Hypothalamus (tissue), 51 donors: Measurements from ENCODE around the gene EFNA4.

ENCODE experiments used
- DNase-seq, 51 donors: peaks; one replicate each; lab custom pipeline; 2025; lab: John Stamatoyannopoulos, UW

EFNA4 gene

DNA sequence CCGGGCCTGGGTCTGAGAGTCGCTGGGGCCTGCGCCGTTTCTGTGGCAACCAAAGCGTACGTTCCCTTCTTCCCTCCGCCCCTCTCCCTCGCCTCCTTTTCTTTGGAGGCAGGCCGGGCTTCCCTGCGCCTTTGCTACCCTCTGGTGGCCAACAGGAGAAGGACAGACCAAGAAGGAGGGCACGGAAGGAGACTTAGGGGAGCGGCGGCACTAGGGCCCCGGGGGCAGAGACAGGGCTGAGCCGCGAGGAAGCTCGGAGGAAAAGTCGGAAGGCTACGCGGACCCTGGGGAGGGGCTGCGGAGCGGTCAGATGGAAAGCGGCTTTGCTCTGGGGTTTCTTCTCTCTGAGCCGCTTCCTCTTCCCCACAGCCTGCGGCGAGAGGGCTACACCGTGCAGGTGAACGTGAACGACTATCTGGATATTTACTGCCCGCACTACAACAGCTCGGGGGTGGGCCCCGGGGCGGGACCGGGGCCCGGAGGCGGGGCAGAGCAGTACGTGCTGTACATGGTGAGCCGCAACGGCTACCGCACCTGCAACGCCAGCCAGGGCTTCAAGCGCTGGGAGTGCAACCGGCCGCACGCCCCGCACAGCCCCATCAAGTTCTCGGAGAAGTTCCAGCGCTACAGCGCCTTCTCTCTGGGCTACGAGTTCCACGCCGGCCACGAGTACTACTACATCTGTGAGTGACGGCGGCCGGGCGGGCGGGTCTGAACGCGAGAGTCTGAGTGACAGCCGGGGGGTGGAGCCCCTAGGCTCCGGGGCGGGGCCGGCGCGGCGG is 21.4 kb downstream of the EFNA4 start:
- DNase-seq = peak; percentile 74 to 98 (median 91)

DNA sequence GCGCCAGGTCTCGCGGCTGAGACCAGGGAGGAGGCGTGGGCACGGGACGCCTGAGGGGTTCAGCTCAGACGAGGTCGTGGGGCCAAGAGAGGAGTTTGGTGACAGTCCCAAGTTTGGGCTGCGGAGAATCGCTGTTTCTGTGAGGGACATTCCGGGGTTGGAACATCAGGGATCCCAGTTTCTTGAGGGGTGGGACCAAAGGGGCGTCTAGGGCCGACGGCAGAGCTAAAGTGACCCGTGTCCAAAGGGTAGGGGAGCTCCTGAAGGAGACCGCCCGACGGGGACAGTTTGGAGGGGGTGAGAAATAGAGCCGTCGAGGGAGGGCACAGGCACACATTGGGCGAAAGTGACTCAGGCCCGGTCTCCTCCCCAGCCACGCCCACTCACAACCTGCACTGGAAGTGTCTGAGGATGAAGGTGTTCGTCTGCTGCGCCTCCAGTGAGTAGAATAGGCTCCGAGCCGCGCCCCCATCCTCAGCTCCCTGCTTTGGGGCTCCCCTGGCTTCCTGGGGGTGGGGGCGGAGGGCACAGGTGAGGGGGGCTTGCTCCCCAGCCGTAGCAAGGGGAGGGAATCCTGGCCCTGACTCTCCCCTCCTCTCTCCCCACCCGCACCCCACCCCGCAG is 22.1 kb downstream of the EFNA4 start:
- DNase-seq = peak in 4 of 51 donors; percentile 30 to 49 (median 47)

DNA sequence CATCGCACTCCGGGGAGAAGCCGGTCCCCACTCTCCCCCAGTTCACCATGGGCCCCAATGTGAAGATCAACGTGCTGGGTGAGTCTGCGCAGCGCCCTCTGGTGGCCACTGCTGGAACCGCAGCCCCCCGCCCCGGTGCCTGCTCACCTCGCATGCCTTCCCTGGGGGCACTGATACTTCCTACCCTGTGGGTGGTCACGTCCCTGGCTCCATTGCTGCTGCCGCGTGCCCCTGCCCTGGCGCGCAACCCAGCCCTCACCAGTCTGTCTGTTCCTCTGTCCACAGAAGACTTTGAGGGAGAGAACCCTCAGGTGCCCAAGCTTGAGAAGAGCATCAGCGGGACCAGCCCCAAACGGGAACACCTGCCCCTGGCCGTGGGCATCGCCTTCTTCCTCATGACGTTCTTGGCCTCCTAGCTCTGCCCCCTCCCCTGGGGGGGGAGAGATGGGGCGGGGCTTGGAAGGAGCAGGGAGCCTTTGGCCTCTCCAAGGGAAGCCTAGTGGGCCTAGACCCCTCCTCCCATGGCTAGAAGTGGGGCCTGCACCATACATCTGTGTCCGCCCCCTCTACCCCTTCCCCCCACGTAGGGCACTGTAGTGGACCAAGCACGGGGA is 22.7 kb downstream of the EFNA4 start:
- DNase-seq = peak in 39 of 51 donors; percentile 17 to 81 (median 46)

DNA sequence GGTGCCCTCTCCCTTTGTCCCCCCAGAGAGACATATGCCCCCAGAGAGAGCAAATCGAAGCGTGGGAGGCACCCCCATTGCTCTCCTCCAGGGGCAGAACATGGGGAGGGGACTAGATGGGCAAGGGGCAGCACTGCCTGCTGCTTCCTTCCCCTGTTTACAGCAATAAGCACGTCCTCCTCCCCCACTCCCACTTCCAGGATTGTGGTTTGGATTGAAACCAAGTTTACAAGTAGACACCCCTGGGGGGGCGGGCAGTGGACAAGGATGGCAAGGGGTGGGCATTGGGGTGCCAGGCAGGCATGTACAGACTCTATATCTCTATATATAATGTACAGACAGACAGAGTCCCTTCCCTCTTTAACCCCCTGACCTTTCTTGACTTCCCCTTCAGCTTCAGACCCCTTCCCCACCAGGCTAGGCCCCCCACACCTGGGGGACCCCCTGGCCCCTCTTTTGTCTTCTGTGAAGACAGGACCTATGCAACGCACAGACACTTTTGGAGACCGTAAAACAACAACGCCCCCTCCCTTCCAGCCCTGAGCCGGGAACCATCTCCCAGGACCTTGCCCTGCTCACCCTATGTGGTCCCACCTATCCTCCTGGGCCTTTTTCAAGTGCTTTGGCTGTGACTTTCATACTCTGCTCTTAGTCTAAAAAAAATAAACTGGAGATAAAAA is 23.5 kb downstream of the EFNA4 start:
- DNase-seq = no peak

DNA sequence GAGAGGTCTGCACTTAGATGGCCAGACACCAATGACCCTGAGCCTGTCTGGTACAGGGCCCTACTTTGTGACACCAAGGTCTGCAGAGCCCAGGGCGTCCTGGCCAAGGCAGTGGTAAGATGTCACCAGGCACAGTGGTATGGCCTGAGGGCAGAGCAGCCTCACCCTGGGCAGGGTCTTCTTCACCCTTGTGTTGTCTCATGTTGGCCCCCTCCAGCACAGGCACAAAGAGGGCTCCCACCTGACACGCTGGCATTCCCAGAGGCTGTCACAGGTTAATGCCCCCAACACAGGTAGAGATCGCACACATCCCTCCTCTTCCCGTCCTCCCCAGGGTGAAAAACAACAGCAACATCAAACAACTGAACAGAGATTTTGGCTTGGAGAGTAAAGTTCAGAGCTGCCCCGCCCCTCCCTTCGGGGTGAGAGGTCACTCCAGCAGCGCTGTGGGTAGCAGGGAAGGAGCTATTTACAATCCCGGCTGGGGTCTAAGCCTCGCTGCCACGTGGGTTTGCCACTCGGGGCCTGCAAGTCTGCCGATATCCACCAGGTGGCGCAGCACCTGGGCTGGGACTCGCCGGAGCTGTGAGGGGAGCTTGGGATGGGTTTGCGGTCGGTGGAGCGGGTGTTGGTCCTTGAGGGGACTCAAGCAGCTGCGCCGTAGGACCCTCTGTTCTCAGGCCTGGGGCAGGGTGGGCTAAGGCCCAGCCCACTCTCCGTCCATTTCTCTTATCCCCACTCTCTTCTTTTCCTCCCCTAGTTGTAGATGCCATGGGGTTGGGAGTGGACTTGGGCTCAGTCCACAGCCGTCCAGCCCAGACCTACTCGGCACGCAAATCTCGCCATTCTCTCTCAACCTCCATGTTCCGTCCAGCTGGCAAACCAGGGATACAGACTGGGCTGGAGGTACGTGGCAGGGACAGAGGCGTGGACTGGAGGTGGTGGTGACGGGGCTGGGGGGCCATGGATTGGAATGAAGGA is 27.8 kb downstream of the EFNA4 start:
- peak in 46 of 51 donors; percentile 19 to 83 (median 61) for DNase-seq

DNA sequence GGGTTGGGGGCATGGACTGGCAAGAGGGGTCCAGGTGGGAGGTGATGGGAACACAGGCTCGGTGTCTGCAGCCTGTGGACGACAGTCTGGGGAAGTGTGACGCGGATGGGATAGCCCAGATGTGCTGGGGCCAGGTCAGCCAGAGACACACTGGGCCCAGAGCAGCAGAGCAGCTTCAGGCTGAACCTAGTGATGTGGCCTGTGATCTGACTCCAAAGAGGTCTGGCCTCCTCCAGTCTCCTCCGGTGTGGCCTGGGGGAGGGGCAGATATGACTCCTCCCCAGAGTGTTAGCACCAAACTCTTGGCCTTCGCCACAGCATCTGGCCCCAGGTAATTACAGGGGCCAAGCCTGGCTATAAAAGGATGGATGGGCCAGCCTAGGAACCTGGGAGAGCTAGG is 28.6 kb downstream of the EFNA4 start:
- DNase-seq = no peak

DNA sequence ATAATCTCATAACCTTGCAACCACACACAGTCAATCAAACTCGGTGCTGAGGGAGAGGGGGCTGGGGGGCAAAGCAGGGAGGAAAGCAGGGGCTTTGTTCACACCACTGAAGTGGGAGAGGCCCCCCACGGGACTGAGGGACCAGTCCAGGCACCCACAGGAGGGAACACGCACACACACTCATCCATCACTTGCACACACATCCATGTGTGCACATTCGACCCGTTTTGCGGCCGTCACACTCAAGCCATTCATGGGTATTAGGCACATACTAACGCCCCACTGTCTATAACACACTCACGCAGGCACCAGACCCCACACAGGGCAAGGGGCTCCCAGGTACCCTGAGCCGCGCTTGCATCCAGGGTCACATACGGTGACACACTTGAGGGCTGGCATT is 29.1 kb downstream of the EFNA4 start:
- DNase-seq = no peak

DNA sequence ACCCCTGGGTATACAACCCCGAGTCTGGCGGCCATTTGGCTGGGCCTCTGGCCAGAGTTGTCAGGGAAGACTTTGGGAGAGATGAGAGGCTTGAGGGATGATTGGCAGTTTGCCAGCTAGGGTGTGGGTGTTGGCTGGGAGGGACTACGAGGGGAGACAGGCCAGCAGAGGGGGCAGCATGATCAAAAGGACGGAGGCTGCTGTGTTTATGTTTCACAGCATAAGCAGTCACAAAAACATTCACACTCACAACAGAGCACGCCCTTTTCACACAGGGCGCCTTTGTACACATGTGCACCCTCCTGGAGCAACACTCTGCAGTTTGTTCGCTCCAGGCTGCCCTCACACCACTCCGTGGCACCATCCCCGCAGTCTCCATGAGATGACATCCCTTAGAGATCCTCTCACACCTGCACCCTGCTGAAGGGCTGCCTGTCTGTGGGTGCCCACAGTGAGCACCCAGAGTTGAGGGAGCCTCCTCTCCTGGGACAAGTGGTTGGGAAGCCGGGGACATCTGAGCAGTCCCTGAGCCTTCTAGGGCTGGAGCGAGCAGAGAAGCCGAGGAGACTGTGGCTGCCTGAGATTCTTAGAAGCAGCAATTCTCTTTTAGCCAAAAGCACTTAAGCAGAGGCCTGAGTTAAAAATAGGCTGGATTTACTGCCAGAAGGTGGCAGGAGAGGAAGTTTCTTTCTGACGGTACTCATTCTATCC is 30.5 kb downstream of the EFNA4 start:
- DNase-seq = peak in 26 of 51 donors; percentile 16 to 79 (median 44)

DNA sequence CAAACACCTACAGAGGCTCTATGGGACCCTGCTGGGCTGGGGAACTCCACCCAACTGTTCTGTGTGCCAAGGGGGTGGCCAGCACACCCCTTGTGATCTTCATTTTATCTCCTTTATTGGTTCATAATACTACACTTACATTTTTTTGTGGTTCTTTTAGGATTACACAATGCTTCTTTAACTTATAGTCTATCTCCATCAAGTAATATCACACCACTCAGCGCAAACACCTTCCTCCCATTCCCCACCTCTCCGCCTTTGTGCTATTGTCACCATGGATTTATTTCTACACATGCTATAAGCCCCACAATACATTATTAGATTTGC is 31.0 kb downstream of the EFNA4 start:
- no peak for DNase-seq

DNA sequence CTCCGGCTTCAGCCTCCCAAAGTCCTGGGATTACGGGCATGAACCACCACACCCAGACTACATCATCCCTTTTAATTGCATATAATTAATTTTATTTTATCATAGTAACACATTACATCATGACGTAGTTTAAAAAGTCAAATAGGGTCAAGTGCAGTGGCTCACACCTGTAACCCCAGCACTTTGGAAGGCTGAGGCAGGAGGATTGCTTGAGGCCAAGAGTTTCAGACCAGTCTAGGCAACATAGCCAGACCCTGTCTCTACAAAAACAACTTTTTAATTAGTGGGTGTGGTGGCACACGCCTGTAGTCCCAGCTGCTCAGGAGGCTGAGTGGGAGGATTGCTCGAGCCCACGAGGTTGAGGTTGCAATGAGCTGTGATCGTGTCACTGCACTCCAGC is 35.8 kb downstream of the EFNA4 start:
- no peak for DNase-seq

DNA sequence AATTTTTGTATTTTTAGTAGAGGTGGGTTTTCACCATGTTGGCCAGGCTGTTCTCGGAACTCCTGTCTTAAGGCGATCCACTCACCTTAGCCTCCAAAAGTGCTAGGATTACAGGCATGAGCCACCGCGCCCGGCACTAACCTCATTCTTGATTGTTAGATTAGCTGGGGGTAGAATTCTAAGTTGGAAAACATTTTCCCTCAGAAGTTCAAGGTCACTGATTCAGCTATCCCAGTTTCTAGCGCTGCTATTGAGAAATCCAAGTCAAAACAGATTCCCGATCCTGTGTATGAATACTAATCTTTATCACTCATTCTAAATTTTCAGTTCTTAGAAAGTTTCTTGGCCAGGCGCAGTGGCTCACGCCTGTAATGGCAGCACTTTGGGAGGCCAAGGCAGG is 39.8 kb downstream of the EFNA4 start:
- DNase-seq = no peak

DNA sequence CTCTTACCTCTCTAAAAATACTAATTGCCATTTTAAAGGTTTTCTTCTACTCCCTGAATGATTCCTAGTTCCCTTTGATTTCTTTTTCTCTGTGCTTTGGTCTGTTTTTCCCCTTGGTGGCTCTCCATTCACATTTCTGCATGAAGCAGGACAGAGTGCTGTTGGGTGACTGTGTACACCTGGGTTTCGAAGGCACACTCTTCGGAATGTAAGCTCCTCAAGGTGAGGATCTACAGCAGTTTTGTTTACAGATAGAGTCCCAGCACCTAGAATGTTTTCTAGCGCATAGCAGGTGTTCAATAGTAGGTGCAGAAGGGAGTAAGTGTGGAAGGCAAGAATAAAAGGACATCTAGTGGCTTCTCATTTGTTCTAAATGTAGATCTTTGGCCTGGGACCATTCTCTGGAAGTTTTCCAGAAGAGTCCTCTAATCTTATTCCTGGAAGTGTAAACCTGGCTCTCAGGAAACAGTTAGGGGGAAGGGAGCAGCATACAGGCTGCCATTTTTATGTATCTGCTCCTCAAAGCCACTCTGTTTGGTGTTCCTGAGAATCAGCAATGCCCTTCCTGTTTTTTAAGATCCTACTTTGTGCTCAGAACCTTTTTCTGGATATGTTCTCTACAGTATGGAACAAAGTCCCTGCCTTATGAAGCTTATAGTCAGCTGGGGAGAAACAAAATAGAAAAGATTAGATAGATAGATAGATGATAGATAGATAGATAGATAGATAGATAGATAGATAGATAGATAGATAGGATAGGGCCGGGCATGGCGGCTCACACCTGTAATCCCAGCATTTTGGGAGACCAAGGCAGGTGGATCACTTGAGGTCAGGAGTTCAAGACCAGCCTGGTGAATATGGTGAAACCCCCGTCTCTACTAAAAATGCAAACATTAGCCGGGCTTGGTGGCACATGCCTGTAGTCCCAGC is 41.3 kb downstream of the EFNA4 start:
- DNase-seq = no peak

DNA sequence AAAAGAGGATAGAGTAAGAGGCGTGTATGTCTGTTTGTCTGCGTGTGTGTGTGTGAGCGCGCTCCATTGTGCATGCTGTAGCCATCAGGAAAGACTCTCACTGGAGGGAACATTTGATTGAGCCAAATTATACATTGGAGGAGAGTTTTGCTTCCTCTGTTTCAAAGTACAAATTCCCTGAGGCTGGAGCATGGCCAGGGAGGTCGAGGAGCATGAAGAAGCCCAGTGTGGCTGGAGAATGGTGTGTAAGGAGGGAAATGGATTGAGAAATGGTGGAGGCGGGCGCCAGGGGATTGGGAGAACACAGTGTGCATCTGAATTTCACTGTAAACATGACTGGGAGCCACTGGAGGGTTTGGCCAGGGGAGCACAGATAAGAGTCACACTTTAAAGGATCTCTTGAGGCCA is 42.1 kb downstream of the EFNA4 start:
- DNase-seq = no peak

DNA sequence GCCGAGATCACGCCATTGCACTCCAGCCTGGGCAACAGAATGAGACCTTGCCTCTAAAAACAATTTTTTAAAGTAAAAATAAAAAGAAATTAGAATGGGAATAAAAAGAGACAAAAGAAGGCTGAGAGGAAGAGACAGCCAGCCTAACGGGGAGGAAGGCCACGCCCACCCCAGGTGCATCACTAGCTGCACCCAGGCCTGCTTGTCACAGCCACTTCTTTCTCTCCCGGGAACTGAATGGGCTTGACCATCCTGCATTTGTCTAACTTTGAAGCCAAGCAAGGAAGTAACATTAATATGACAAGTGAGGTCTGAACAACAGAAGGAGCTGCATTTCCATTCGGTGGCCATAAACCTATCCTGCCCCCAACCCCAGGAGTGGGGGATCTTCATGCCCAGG is 43.3 kb downstream of the EFNA4 start:
- no peak for DNase-seq

DNA sequence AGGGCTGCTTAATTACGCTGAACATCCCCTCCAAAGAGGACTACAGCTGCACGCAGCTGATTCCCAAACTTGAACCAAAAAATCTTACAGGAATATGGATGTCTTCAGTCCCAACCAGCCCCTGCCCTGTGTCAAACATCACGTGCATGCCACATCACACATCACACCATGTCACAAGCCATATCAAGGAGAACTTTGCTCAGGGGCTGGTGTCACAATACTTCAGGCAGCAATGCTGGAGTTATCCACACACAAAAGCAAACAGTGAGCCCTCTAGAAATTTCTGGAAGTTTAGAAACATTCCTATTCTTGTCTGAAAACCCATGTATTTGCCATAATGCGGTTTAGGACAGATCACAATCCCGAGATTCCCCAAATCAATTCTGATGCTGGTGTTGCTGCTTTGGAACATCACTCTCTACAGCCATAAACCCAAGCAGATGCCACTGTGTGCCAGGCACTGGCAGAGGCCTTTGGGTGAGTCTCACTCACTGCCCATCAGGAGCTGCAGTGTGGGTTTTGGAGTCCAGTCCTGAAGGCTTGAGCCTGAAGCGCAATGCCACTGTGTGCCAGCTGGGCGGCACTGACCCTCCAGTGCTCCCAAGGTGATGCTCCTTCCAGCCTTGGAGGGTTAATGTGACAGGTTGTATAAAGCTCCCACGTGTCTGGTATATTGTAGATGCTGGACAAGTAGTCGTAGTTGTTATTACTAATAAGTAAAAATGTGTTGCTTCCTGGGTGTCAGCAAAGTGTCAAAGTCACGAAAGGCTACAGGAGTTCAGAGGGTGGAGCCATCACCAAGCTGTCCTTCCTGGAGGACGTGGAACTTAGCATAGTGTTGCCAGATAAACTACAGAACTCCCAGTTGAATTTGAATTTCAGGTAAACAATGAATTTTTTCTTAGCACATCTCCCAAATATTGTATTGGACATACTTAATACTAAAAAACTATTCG is 44.0 kb downstream of the EFNA4 start:
- DNase-seq = no peak

DNA sequence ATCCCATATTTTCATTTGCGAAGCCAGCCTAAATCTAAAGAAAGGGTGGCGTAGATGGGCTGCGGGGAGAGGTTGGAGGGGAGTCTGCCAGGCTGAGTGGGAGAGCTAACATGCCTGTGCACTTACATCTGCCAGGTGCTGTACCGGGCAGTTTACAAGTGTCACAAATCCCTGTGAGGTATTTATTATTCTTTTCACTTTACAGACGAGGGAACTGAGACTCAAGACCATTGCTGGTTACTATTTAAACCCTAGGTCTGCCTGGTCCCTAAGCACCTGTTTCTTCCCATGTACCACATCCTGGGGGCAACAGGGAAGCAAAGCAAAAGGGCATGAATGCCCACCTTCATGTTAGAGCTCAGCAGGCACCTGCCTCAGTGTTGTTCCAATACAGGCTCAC is 44.8 kb downstream of the EFNA4 start:
- no peak for DNase-seq

DNA sequence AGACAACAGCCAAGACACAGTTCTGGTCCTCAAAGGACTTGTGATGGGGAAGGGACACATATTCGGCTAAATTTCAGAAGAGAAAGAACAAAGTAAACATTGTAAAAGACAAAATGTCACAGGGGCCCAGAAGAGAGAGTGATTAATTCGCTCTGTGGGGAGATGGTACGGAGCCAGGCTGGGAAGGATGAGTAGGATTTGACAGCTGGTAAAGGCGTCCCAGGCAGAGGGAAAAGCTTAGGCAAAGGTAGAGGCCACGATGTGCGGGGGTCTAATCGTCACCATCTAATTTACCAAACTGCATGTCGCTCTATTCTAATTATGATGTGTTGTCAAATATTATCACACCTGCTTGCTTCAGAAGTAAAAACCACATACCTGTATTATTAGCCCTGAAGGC is 46.8 kb downstream of the EFNA4 start:
- DNase-seq = no peak
